ENCODE data around the gene ATP11A. TPM values are rescaled to one million over a fixed set of nuclear protein-coding genes. Genes with fewer than 3 reads are reported as not detected.
"Not testable (repeated sequence)": the region's sequence is repeated elsewhere in the genome, so short reads cannot be mapped to it uniquely, and the experiment has no call there.

ATP11A gene
- total RNA-seq, 2 experiments from 2014 or later, result 28.8 to 30.2 TPM

- Mint-ChIP-seq H3K4me3 (no peak overlapping the region), H3K36me3 (ENCODE audit: low read depth) (no peaks in the 10 kb centered on the region), H3K27me3 (no peaks in the 10 kb centered on the region), H3K9me3 (no peaks in the 10 kb centered on the region), H3K27ac (no peak overlapping the region), H3K4me1 (ENCODE audit: low read depth) (peaks cover 10% of the 10 kb centered on the region)
- ChIA-PET CTCF (interaction anchor here (1.2 kb wide), 1 partner anchor 43 kb away, joined by 4 read pairs; no protein-coding TSS in a partner anchor), POLR2A (no interaction called here)
- DNase-seq (no peak), ATAC-seq (no peak)
- TF ChIP-seq, protein P1, sequence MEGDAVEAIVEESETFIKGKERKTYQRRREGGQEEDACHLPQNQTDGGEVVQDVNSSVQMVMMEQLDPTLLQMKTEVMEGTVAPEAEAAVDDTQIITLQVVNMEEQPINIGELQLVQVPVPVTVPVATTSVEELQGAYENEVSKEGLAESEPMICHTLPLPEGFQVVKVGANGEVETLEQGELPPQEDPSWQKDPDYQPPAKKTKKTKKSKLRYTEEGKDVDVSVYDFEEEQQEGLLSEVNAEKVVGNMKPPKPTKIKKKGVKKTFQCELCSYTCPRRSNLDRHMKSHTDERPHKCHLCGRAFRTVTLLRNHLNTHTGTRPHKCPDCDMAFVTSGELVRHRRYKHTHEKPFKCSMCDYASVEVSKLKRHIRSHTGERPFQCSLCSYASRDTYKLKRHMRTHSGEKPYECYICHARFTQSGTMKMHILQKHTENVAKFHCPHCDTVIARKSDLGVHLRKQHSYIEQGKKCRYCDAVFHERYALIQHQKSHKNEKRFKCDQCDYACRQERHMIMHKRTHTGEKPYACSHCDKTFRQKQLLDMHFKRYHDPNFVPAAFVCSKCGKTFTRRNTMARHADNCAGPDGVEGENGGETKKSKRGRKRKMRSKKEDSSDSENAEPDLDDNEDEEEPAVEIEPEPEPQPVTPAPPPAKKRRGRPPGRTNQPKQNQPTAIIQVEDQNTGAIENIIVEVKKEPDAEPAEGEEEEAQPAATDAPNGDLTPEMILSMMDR (IDR thresholded peaks at IDR 0.05), result no peak
- intact Hi-C loops (cut with micrococcal nuclease), result no loop called here
These were observed 6.3 kb upstream of the ATP11A start for GRCh38 chr13:112683581-112683980.

GRCh38 chr13:112684071-112684845 is 5.6 kb upstream of the ATP11A start:
- intact Hi-C loops (cut with micrococcal nuclease), result no loop called here
- Mint-ChIP-seq H3K9me3 (no peaks in the 10 kb centered on the region), H3K27ac (no peak overlapping the region), H3K27me3 (no peaks in the 10 kb centered on the region), H3K4me1 (ENCODE audit: low read depth) (peaks cover 16% of the 10 kb centered on the region), H3K36me3 (ENCODE audit: low read depth) (no peaks in the 10 kb centered on the region), H3K4me3 (no peak overlapping the region)
- ChIA-PET POLR2A (no interaction called here), CTCF (interaction anchor here (1.2 kb wide), 1 partner anchor 44 kb away, joined by 4 read pairs; no protein-coding TSS in a partner anchor)
- DNase-seq, result no peak
- TF ChIP-seq, protein P1 (IDR thresholded peaks at IDR 0.05), result no peak
- no peak for ATAC-seq

DNA sequence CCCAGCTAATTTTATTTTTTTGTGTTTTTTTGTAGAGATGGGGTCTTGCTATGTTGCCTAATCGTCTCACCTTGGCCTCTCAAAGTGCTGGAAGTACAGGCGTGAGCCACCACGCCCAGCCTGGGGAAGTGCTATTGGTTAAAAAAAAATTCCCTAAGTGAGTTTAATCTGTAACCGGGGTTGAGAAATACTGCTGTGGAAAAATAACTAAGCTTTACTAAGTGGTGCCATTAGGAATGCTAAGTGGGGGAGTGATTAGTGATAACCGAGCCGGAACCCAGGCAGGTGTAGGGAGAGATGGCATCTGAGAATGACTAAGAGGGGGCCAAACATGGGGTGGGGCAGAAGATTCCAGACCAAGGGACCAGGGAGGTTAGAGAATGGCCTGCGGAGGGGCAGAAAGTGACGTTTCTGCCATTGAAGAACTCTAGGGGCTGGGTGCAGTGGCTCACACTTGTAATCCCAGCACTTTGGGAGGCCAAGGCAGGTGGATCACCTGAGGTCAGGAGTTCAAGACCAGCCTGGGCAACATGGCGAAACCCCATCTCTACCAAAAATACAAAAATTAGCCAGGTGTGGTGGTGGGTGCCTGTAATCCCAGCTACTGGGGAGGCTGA is 4.5 kb upstream of the ATP11A start:
- DNase-seq; POLR2A ChIA-PET; intact Hi-C loops (cut with micrococcal nuclease); H3K27ac Mint-ChIP-seq; H3K27me3 Mint-ChIP-seq; CTCF ChIA-PET; H3K36me3 Mint-ChIP-seq (ENCODE audit: low read depth); ATAC-seq; H3K9me3 Mint-ChIP-seq; H3K4me3 Mint-ChIP-seq: not testable (repeated sequence)
- peaks cover 16% of the 10 kb centered on the region for H3K4me1 Mint-ChIP-seq (ENCODE audit: low read depth)

DNA sequence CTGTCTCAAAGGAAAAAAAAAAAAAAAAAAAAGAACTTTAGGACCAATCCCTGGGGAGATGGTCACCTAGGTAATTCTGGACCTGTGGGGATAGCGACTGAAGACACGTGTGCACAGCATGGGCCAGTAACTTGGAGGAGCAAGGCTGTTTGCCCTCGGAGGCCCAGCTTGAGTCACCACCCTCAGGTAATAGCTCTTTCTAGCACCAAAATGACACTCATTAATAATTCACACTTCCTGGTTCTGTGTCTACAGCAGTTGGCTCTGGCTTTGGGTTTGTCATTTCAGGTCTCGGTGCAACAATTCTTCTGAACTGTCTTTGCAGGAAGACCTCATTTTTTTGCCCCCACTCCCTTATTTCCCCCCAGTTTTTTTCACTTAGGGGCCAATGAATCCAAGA is 3.9 kb upstream of the ATP11A start:
- TF ChIP-seq, protein P1 (IDR thresholded peaks at IDR 0.05), result no peak
- ATAC-seq (no peak), DNase-seq (no peak)
- no peaks in the 10 kb centered on the region for H3K36me3 Mint-ChIP-seq (ENCODE audit: low read depth)
- ChIA-PET POLR2A (no interaction called here), CTCF (no interaction called here)
- peaks cover 16% of the 10 kb centered on the region for H3K4me1 Mint-ChIP-seq (ENCODE audit: low read depth)
- no peaks in the 10 kb centered on the region for H3K9me3 Mint-ChIP-seq
- intact Hi-C loops (cut with micrococcal nuclease), result no loop called here
- H3K27ac Mint-ChIP-seq, result no peak overlapping the region
- no peak overlapping the region for H3K4me3 Mint-ChIP-seq
- no peaks in the 10 kb centered on the region for H3K27me3 Mint-ChIP-seq

- TF ChIP-seq, protein P1 (IDR thresholded peaks at IDR 0.05), result no peak
- peaks cover 17% of the 10 kb centered on the region for H3K4me1 Mint-ChIP-seq (ENCODE audit: low read depth)
- H3K27ac Mint-ChIP-seq, result no peak overlapping the region
- H3K36me3 Mint-ChIP-seq (ENCODE audit: low read depth), result no peaks in the 10 kb centered on the region
- intact Hi-C loops (cut with micrococcal nuclease), result no loop called here
- H3K4me3 Mint-ChIP-seq, result no peak overlapping the region
- POLR2A ChIA-PET, result no interaction called here
- no peak for ATAC-seq
- CTCF ChIA-PET, result no interaction called here
- no peaks in the 10 kb centered on the region for H3K9me3 Mint-ChIP-seq
- no peak for DNase-seq
- H3K27me3 Mint-ChIP-seq, result no peaks in the 10 kb centered on the region
These were observed 3.5 kb upstream of the ATP11A start for GRCh38 chr13:112686364-112686763.
